Activated T-cell treated with anti-CD3 and anti-CD28 coated beads for 4 hours (primary cell): ENCODE measurements around the gene ZNF653.

ENCODE experiments used
- DNase-seq: peaks from one replicate; pipeline ENCODE4 v3.0.0-alpha.2; 2020

Gene ZNF653, protein sequence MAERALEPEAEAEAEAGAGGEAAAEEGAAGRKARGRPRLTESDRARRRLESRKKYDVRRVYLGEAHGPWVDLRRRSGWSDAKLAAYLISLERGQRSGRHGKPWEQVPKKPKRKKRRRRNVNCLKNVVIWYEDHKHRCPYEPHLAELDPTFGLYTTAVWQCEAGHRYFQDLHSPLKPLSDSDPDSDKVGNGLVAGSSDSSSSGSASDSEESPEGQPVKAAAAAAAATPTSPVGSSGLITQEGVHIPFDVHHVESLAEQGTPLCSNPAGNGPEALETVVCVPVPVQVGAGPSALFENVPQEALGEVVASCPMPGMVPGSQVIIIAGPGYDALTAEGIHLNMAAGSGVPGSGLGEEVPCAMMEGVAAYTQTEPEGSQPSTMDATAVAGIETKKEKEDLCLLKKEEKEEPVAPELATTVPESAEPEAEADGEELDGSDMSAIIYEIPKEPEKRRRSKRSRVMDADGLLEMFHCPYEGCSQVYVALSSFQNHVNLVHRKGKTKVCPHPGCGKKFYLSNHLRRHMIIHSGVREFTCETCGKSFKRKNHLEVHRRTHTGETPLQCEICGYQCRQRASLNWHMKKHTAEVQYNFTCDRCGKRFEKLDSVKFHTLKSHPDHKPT

DNA sequence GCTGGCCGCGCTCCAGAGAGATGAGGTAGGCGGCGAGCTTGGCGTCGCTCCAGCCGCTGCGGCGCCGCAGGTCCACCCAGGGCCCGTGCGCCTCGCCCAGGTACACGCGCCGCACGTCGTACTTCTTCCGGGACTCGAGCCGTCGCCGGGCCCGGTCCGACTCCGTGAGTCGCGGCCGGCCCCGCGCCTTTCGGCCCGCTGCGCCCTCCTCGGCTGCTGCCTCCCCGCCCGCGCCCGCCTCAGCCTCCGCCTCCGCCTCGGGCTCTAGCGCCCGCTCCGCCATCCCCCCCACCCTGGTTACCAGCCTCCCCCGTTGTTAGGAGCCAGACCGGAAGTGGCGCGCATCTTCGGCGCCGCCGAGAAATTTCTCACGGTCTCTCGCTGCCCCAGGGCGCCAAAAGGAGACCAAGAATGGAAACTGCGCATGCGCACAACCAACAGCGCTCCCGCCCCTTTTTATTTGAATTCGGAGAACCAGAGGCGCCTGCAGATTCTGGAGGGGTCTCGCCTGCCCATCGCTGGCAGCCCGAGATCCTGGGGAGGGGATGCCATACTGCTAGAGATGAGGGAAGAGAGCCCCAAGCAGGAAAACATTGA lies at the start of gene ZNF653:
Gene ZNF653, minus strand, starts transcription at position 336 of the 597 bp plus-strand sequence. Its CDS starts 53 bp downstream, at position 283.
- peak; percentile 94 for DNase-seq

GRCh38 chr19:11555246-11555645 lies 49.6 kb upstream of the ZNF653 start:
- DNase-seq = no peak

- DNase-seq = no peak
These were observed 48.5 kb upstream of the ZNF653 start for GRCh38 chr19:11554160-11554559.

GRCh38 chr19:11552666-11553372 lies 47.2 kb upstream of the ZNF653 start:
- DNase-seq = no peak

GRCh38 chr19:11551603-11552235 lies 46.1 kb upstream of the ZNF653 start:
- DNase-seq = no peak

DNA sequence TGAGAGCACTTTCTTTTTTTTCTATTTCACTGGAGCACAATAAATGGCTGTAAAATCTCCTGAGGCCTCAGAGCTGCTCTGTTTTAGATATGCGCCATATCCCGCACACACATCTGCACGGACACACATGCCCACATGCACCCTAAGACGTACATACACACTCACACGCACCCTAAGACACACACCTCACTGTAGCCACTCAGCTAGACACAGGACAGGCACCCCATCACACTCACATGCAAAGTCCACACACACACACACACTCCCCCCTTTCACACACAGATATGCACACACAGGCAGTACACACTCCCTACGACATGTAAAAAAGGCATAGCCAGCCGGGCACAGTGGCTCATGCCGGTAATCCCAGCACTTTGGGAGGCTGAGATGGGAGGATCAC lies 44.6 kb upstream of the ZNF653 start:
- DNase-seq = no peak

DNA sequence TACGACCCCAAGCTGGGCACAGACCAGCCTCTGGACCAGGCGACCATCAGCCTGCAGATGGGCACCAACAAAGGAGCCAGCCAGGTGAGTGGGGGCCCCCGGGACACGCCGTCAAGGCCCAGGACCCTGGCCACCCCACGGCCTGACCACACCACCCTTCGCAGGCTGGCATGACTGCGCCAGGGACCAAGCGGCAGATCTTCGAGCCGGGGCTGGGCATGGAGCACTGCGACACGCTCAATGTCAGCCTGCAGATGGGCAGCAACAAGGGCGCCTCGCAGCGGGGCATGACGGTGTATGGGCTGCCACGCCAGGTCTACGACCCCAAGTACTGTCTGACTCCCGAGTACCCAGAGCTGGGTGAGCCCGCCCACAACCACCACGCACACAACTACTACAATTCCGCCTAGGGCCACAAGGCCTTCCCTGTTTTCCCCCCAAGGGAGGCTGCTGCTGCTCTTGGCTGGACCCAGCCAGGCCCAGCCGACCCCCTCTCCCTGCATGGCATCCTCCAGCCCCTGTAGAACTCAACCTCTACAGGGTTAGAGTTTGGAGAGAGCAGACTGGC lies 43.8 kb upstream of the ZNF653 start:
- no peak for DNase-seq

DNA sequence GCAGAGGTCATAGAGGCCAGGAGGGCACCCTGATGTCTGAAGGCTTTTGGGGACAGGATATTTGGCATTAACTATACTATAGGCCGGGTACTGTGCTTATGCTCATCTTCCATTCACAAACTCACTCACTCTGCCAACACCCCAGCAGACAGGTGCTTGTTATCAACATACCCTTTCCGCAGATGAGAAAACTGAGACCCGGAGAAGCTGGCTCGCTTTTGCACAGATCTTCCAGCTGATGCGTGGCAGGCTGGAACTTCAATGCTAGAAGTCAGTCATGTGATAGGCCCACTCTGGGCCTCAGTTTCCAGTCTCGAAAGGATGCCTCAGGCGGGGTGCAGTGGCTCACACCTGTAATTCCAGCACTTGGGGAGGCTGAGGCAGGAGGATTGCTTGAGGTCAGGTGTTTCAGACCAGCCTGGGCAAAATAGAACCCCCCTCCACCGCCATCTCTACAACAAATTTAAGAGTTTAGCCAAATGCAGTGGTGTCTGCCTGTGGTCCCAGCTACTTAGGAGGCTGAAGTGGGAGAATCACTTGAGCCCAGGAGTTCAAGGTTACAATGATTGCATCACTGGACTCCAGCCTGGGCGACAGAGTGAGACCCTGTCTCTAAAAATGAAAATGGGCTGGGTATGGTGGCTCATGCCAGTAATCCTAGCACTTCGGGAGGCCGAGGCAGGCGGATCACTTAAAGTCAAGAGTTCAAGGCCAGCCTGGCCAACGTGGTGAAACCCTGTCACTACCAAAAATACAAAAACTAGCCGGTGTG lies 42.5 kb upstream of the ZNF653 start:
- DNase-seq = no peak

DNA sequence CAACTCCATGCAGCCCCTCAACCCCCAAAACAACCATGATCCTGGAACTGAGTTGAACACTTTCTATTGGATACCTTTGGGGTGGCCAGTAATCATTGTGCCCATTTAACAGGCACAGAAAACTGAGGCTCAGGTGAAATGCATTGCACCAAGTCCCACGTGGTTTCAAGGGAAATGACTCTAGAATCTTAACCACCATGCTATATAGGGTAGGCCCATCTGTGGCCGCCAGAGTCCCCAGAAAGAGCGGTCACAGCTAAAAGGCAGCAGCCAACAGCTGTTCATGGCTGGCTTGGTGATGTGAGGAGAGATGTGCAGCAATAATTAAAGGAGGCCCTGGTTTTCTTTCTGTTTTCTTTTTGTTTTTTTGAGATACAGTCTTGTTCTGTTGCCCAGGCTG lies 35.6 kb upstream of the ZNF653 start:
- no peak for DNase-seq

DNA sequence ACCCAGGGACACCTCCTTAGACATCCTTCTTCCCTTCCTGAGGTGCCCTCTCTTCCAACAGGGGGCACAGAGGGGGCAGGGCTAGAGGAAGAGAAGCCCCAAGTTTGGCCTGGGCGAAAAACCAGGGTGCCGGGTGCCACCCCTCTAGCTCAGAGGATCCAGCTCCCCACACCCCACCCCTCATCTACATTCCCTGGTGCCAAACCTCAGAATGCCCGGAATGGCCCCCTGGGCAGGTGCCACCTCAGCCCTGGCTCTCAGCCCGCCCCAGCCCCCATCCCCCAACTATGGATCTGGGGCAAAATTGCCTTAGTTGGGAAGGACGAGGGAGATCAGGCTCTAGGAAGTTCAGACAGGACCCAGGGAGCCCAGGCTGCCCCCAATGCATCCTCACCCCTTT lies 35.0 kb upstream of the ZNF653 start:
- DNase-seq = no peak

DNA sequence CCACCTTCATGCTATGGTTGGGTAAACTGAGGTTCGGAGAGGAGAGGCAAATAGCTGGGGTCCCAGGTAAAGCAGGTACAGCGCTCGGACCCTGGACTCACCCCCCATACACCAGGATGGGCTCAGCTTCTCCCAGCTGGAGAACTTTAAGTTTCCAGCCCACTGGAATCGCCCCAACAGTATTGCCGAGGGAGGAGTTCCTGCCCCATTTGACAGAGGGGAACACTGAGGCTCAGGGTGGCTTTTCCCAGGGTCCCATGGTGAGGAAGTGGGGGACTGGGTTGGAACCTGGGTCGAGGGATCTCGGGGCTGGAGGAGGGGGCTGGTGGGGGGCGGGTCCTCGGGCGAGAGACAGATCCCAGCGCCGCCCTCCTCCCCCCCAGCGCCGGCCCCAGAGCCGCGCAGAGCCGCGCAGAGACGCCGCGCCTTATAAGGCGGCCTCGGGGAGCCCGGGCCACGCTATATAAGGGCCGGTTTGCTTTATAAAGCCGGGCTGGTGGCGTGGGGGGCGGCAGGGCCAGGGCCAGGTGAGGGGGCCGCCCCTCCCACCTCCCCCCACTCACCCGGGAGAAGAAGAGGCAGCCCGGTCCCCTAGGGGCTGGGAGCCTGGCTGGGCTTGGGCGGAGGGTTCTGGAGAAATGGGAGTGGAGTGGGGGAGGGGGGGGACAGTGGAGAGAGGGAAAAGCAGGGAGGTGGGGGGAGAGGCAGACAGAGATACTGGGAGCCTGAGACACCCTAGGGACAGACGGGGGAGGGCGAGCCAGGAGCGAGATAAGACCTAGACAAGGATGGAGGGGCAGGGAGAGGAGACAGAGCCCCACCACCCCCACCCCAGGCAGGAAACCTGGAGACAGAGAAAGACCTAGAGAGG lies 34.1 kb upstream of the ZNF653 start:
- DNase-seq = no peak

GRCh38 chr19:11538232-11539036 lies 32.8 kb upstream of the ZNF653 start, which contains the start of gene CNN1:
CNN1 (plus strand) TSS chr19:11538851; CDS start chr19:11538928, 77 bp downstream.
- no peak for DNase-seq

- peak; percentile 78 for DNase-seq
These were observed 30.4 kb upstream of the ZNF653 start for GRCh38 chr19:11535792-11536595.

GRCh38 chr19:11534948-11535347 lies 29.3 kb upstream of the ZNF653 start:
- DNase-seq = no peak

DNA sequence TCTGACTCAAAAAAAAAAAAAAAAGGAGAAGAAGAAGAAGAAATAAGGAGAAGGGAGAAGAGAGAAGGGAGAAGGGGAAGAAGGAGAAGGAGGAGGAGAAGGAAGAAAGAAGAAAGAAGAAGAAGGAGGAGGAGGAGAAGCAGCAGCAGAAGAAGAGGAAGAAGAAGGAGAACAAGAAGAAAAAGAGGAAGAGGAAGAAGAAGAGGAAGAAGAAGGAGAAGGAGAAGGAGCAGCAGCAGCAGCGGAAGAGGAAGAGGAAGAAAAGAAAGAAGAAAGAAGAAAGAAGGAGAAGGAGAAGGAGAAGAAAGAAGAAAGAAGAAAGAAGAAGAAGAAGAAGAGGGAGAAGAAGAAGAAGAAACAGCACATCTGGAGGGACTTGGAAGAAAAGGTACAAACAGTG lies 28.9 kb upstream of the ZNF653 start:
- no peak for DNase-seq

GRCh38 chr19:11530432-11530831 lies 24.8 kb upstream of the ZNF653 start:
- DNase-seq = no peak

DNA sequence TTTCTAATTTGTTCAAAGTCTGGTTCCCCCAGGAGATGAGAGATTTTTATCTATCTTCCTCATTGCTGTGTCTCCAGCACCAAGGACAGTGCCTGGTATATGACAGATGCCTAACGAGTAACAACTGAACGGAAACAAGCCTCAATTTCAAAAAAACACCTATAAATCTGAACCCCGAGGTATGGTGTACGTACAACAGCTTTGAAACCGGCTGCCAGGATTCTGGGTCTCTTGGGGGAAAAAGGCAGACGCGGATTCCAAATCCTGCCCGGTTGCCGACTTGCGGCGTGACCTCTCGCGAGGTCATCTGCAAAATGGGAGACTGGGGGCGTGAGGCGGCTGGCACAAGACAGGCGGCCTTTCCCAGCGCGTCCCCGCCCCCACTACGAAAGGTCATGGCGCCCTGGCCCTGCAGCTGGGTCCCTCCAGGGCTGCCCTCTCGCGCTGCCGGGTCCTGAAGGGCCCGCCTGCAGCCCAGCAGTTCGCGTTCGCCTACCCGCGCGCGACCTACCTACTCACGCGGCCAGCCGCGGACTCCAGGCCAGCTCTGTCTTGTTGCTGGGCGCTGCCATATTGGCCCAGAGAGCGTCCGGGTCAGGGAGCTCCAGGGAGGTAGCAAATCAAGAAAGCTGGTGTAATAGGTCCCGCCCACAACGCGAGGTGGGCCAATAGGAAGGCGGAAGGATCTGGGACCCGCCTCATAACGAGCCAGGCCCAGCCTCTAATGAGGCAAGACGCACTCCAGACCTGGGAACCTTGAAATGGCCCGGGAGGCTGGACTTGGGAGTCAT lies 23.1 kb upstream of the ZNF653 start, which contains the start of gene ECSIT:
Gene ECSIT, minus strand, starts transcription at position 584 of the 791 bp plus-strand sequence. CDS start 9,964 bp downstream, outside the sequence.
- peak; percentile 88 for DNase-seq

GRCh38 chr19:11519138-11519537 lies 13.5 kb upstream of the ZNF653 start:
- DNase-seq = no peak
